Suprapubic skin (tissue), 4 donors: Measurements from ENCODE around the gene ADAMTS2.

Source experiments
- CTCF ChIP-seq, 2 donors: fragments of 200-600 bp in 1 of 2; fragments of 450-650 bp in 1 of 2; sonication (generic) in 1 of 2; IDR thresholded peaks; one replicate each; pipeline ENCODE4 v1.5.1; 2016 to 2019; ENCODE audit warnings: antibody characterized with exemption in 2 of 2, mild to moderate bottlenecking in 1 of 2, moderate library complexity in 1 of 2
- EP300 ChIP-seq: sonication (generic); formaldehyde crosslinking; IDR thresholded peaks from one replicate; pipeline ENCODE4 v1.6.1; 2017; ENCODE audit warnings: antibody characterized with exemption
- POLR2A ChIP-seq, 2 donors: fragments of 450-650 bp; IDR thresholded peaks; one replicate each; pipeline ENCODE4 v1.6.1; 2017; ENCODE audit warnings: antibody characterized with exemption in 2 of 2, mild to moderate bottlenecking in 2 of 2, moderate library complexity in 2 of 2
- POLR2AphosphoS5 ChIP-seq, 3 donors: sonication (generic); formaldehyde crosslinking; IDR thresholded peaks; one replicate each; pipeline ENCODE4 v1.6.1; 2017; ENCODE audit warnings: antibody characterized with exemption in 3 of 3

GRCh38 chr5:179242676-179243075 lies 102.6 kb downstream of the ADAMTS2 start:
- no peak for TF ChIP-seq CTCF (IDR thresholded peaks at IDR 0.05)
- no peak for TF ChIP-seq POLR2A (IDR thresholded peaks at IDR 0.05)
- no peak for TF ChIP-seq POLR2AphosphoS5 (IDR thresholded peaks at IDR 0.05)
- TF ChIP-seq EP300, result no peak
